H1 (cell line): ENCODE data around the gene RIIAD1. TPM values are rescaled to one million over a fixed set of nuclear protein-coding genes. Genes with fewer than 3 reads are reported as not detected.

ENCODE experiments used
- CTCF ChIA-PET: fragments of 300-600 bp; sonication (Branson Sonifier 250); formaldehyde crosslinking; loops from one replicate; lab custom pipeline; 2021; ENCODE audit not compliant: partially characterized antibody; lab: Charles Lee
- POLR2A ChIA-PET: fragments of 300-600 bp; sonication (Branson Sonifier 250); formaldehyde crosslinking; loops from one replicate; lab custom pipeline; 2021; ENCODE audit warnings: inconsistent platforms; ENCODE audit not compliant: partially characterized antibody; lab: Charles Lee
- DNase-seq, 2 experiments: peaks; one replicate each; pipeline versions ENCODE4 v3.0.0 to v3.0.0-alpha.2; 2010 to 2022; ENCODE audit warnings: low spot score in 2 of 2, low read depth in 1 of 2, mixed read lengths in 1 of 2
- FAIRE-seq: peaks from 2 replicates; lab custom pipeline; 2011; peaks lifted over from hg19 to GRCh38; lab: Jason Lieb, UNC
- H2AFZ ChIP-seq: 2 replicates; pipeline ENCODE4 v1.8.1; 2012; ENCODE audit warnings: low read length, inconsistent platforms
- H2AK5ac ChIP-seq: 2 replicates; pipeline ENCODE4 v1.6.1; 2013; ENCODE audit warnings: low read depth, low read length
- H2BK120ac ChIP-seq: replicated peaks from 2 replicates; pipeline ENCODE3; 2013; ENCODE audit warnings: low read depth, low read length, inconsistent platforms
- H2BK12ac ChIP-seq: 2 replicates; pipeline ENCODE4 v1.6.1; 2013; ENCODE audit warnings: low read depth, low read length
- H2BK15ac ChIP-seq: 2 replicates; pipeline ENCODE4 v1.6.1; 2013; ENCODE audit warnings: low read length
- H2BK20ac ChIP-seq: 2 replicates; pipeline ENCODE4 v1.6.1; 2013; ENCODE audit warnings: low read length
- H2BK5ac ChIP-seq: 2 replicates; pipeline ENCODE4 v1.6.1; 2013; ENCODE audit warnings: low read depth, low read length
- H3K14ac ChIP-seq: 2 replicates; pipeline ENCODE4 v1.6.1; 2013; ENCODE audit warnings: inconsistent platforms; ENCODE audit not compliant: insufficient read length
- H3K18ac ChIP-seq: 2 replicates; pipeline ENCODE4 v1.6.1; 2013; ENCODE audit warnings: low read length; ENCODE audit errors: extremely low read depth
- H3K23ac ChIP-seq: 2 replicates; pipeline ENCODE4 v1.6.1; 2013; ENCODE audit warnings: inconsistent platforms; ENCODE audit not compliant: insufficient read length
- H3K23me2 ChIP-seq: 2 replicates; pipeline ENCODE4 v1.6.1; 2013; ENCODE audit warnings: low read depth, low read length
- H3K27ac ChIP-seq: 2 replicates; pipeline ENCODE4 v1.6.1; 2011; ENCODE audit warnings: low read depth, low read length, inconsistent platforms
- H3K27me3 ChIP-seq, 4 experiments: replicated peaks in 1 of 4; 1 replicate in 1 of 4; 2 replicates in 3 of 4; pipeline versions ENCODE4 v1.6.1 to v1.8.1; 2011 to 2013; ENCODE audit warnings: low read length in 3 of 4, mild to moderate bottlenecking in 3 of 4, inconsistent platforms in 2 of 4, mixed read lengths in 2 of 4, moderate library complexity in 1 of 4; ENCODE audit not compliant: control insufficient read depth in 3 of 4, insufficient read depth in 3 of 4; ENCODE audit errors: extremely low read depth in 1 of 4
- H3K36me3 ChIP-seq, 4 experiments: 2 replicates each; pipeline versions ENCODE4 v1.6.1 to v1.8.1; 2011 to 2013; ENCODE audit warnings: mild to moderate bottlenecking in 4 of 4, low read length in 3 of 4, moderate library complexity in 2 of 4, control low read depth in 1 of 4, inconsistent platforms in 1 of 4; ENCODE audit not compliant: insufficient read depth in 4 of 4, control insufficient read depth in 2 of 4
- H3K4ac ChIP-seq: replicated peaks from 2 replicates; pipeline ENCODE3; 2013; ENCODE audit warnings: low read length, low read depth, mixed read lengths, inconsistent platforms; ENCODE audit not compliant: insufficient read length
- H3K4me1 ChIP-seq, 4 experiments: replicated peaks in 1 of 4; 1 replicate in 1 of 4; 2 replicates in 3 of 4; pipeline versions ENCODE4 v1.6.1 to v1.8.1; 2011 to 2013; ENCODE audit warnings: low read length in 3 of 4, inconsistent platforms in 2 of 4, mixed read lengths in 1 of 4; ENCODE audit not compliant: insufficient read depth in 4 of 4, control insufficient read depth in 3 of 4
- H3K4me2 ChIP-seq, 2 experiments: 2 replicates each; pipeline versions ENCODE4 v1.6.1 to v1.8.1; 2011 to 2013; ENCODE audit warnings: low read depth in 2 of 2, low read length in 2 of 2, control low read depth in 1 of 2, inconsistent platforms in 1 of 2, mild to moderate bottlenecking in 1 of 2; ENCODE audit not compliant: insufficient read depth in 1 of 2
- H3K4me3 ChIP-seq, 4 experiments: fragments of 200-600, 300-600 bp in 1 of 4; sonication (generic), shearing (Covaris generic), sonication (Bioruptor Twin) in 1 of 4; 2 replicates each; pipeline versions ENCODE4 v1.5.1 to v1.8.1; 2011 to 2016; ENCODE audit warnings: low read length in 4 of 4, low read depth in 3 of 4, control low read depth in 2 of 4, inconsistent platforms in 2 of 4, mild to moderate bottlenecking in 2 of 4, mixed read lengths in 1 of 4, moderate library complexity in 1 of 4; ENCODE audit not compliant: insufficient read depth in 2 of 4; ENCODE audit errors: extremely low read depth in 1 of 4
- H3K56ac ChIP-seq: replicated peaks from 2 replicates; pipeline ENCODE3; 2013; ENCODE audit warnings: low read depth, mild to moderate bottlenecking, mixed read lengths, low read length, inconsistent platforms; ENCODE audit not compliant: insufficient read length
- H3K79me1 ChIP-seq: 2 replicates; pipeline ENCODE4 v1.6.1; 2013; ENCODE audit warnings: low read depth, low read length, control low read depth
- H3K79me2 ChIP-seq, 2 experiments: 2 replicates each; pipeline versions ENCODE4 v1.6.1 to v1.8.1; 2012 to 2013; ENCODE audit warnings: low read length in 2 of 2, mild to moderate bottlenecking in 2 of 2, inconsistent platforms in 1 of 2; ENCODE audit not compliant: insufficient read depth in 2 of 2, control insufficient read depth in 1 of 2
- H3K9ac ChIP-seq, 4 experiments: replicated peaks in 1 of 4; 1 replicate in 1 of 4; 2 replicates in 3 of 4; pipeline versions ENCODE4 v1.6.1 to v1.8.1; 2011 to 2013; ENCODE audit warnings: low read depth in 3 of 4, low read length in 3 of 4, control low read depth in 2 of 4, mild to moderate bottlenecking in 2 of 4, moderate library complexity in 2 of 4, inconsistent platforms in 1 of 4; ENCODE audit errors: extremely low read depth in 1 of 4
- H3K9me3 ChIP-seq, 2 experiments: 2 replicates each; pipeline versions ENCODE4 v1.6.1 to v1.8.1; 2012 to 2013; ENCODE audit warnings: mild to moderate bottlenecking in 2 of 2, moderate library complexity in 2 of 2, control low read depth in 1 of 2, inconsistent platforms in 1 of 2, low read depth in 1 of 2, low read length in 1 of 2, mixed read lengths in 1 of 2; ENCODE audit not compliant: insufficient read depth in 2 of 2
- H4K20me1 ChIP-seq, 2 experiments: replicated peaks in 1 of 2; 2 replicates each; pipeline versions ENCODE3 to v1.8.1; 2011 to 2013; ENCODE audit warnings: inconsistent platforms in 2 of 2, low read length in 2 of 2, mild to moderate bottlenecking in 1 of 2; ENCODE audit not compliant: insufficient read depth in 2 of 2, control insufficient read depth in 1 of 2
- H4K5ac ChIP-seq: 2 replicates; pipeline ENCODE4 v1.6.1; 2013; ENCODE audit warnings: low read length, low read depth, mixed read lengths, inconsistent platforms; ENCODE audit not compliant: insufficient read length
- H4K8ac ChIP-seq: 2 replicates; pipeline ENCODE4 v1.8.0; 2013; ENCODE audit warnings: mild to moderate bottlenecking, moderate library complexity, low read length, inconsistent platforms; ENCODE audit not compliant: insufficient read depth; ENCODE audit errors: extremely low read depth
- H4K91ac ChIP-seq: replicated peaks from 2 replicates; pipeline ENCODE3; 2013; ENCODE audit warnings: low read length, mixed read lengths, inconsistent platforms; ENCODE audit not compliant: insufficient read length
- CHD1 ChIP-seq: IDR thresholded peaks from 2 replicates; pipeline ENCODE4 v1.6.1; 2012; ENCODE audit warnings: low read depth, low read length, improper control_type of control experiment
- GABPA ChIP-seq: IDR thresholded peaks from 2 replicates; pipeline ENCODE4 v1.6.1; 2011; ENCODE audit warnings: mild to moderate bottlenecking, low read length, moderate library complexity, borderline replicate concordance; ENCODE audit not compliant: insufficient read depth
- HDAC2 ChIP-seq, 2 experiments: fragments of 300-600 bp in 1 of 2; sonication (generic) in 1 of 2; IDR thresholded peaks; 2 replicates each; pipeline ENCODE4 v1.6.1; 2011 to 2012; ENCODE audit warnings: low read depth in 2 of 2, low read length in 2 of 2, mild to moderate bottlenecking in 2 of 2, moderate library complexity in 2 of 2, borderline replicate concordance in 1 of 2, inconsistent platforms in 1 of 2
- KDM1A ChIP-seq: fragments of 200-600, 300-600 bp; sonication (generic); IDR thresholded peaks from 2 replicates; pipeline ENCODE4 v1.7.1; 2016; ENCODE audit warnings: mild to moderate bottlenecking, low read length, borderline replicate concordance
- KDM4A ChIP-seq: IDR thresholded peaks from one replicate; pipeline ENCODE4 v1.7.1; 2012; ENCODE audit warnings: low read depth, mild to moderate bottlenecking, moderate library complexity, low read length, inconsistent platforms; ENCODE audit not compliant: severe bottlenecking
- MAFK ChIP-seq: IDR thresholded peaks from 2 replicates; pipeline ENCODE4 v1.6.1; 2012; ENCODE audit warnings: low read depth, mild to moderate bottlenecking, improper control_type of control experiment, low read length
- PHF8 ChIP-seq: fragments of 200-600 bp; sonication (generic); conservative IDR thresholded peaks from 2 replicates; pipeline ENCODE4 v1.7.1; 2012; ENCODE audit warnings: low read depth, mild to moderate bottlenecking, inconsistent platforms, low read length, moderate library complexity
- SUZ12 ChIP-seq: fragments of 200-600 bp; sonication (generic); IDR thresholded peaks from 2 replicates; pipeline ENCODE4 v1.6.1; 2012; ENCODE audit warnings: mild to moderate bottlenecking, inconsistent platforms, low read length, moderate library complexity, mixed read lengths
- TBP ChIP-seq: IDR thresholded peaks from 2 replicates; pipeline ENCODE4 v1.6.1; 2011; ENCODE audit warnings: low read depth, low read length, improper control_type of control experiment
- YY1 ChIP-seq: IDR thresholded peaks from 2 replicates; pipeline ENCODE4 v1.6.1; 2011; ENCODE audit warnings: low read depth, mild to moderate bottlenecking, low read length
- WGBS, 2 experiments: shearing (Covaris generic) in 1 of 2; methylation state at CpG; one replicate each; pipeline versions ENCODE4 v1.1.6 to v1.1.7; 2013 to 2015; ENCODE audit warnings: low lambda C conversion rate in 2 of 2, mixed read lengths in 2 of 2, inconsistent platforms in 1 of 2, low coverage in 1 of 2, missing lambda C conversion rate in 1 of 2; ENCODE audit not compliant: insufficient replicate concordance in 2 of 2, insufficient coverage in 1 of 2, insufficient read length in 1 of 2; ENCODE audit errors: extremely low coverage in 1 of 2, missing lambda C conversion rate in 1 of 2; 5-methylcytosine and 5-hydroxymethylcytosine counted together
- polyA plus RNA-seq, 7 experiments: library from polyadenylated mRNA; depleted of rRNA in 3 of 7; stranded (reverse) in 5 of 7; unstranded in 2 of 7; fragments of >200 nt in 5 of 7; fragments of 200-250 nt in 2 of 7; gene quantifications; 1 replicate in 5 of 7; 2 replicates in 1 of 7; 4 replicates in 1 of 7; pipeline versions ENCODE4 v1.2.1 to v1.2.3, GENCODE V29; 2011 to 2013; ENCODE audit warnings: missing spikeins in 2 of 7, mixed read lengths in 2 of 7
- total RNA-seq: library from RNA; stranded (reverse); fragmentation: NEBNext Ultra II Directional; extraction: Animal tissue kit (Norgen Biotek cat#: 25700); gene quantifications from 2 replicates; pipeline ENCODE4 v1.2.1, GENCODE V29; 2021

The RIIAD1 gene
- total and polyA plus RNA-seq, 2 of the 8 experiments (the other 6 are each of a cell fraction or from before 2014, with no cell fraction given), result not detected

- no peaks in the 10 kb centered on the region for H4K20me1 ChIP-seq
- H2BK20ac ChIP-seq, result no peak overlapping the region
- no peaks in the 10 kb centered on the region for H3K9me3 ChIP-seq
- no peak overlapping the region for H2BK12ac ChIP-seq
- no peak overlapping the region for H3K9ac ChIP-seq
- 88% methylated on average over 7 of the region's 7 CpGs; no CpG with 5 or more reads in 1 of the 2 experiments for WGBS, 2 experiments
- H3K4me3 ChIP-seq, result no peak overlapping the region
- no peak overlapping the region for H4K91ac ChIP-seq
- H4K5ac ChIP-seq, result no peak overlapping the region
- ChIA-PET CTCF (interaction anchor here (0.5 to 1.2 kb wide), 4 partner anchors 17 to 61 kb away, joined by 3 to 4 read pairs (median 3); no protein-coding TSS in a partner anchor), POLR2A (no interaction called here)
- no peak overlapping the region for H3K23ac ChIP-seq
- H3K4ac ChIP-seq, result no peak overlapping the region
- H3K79me2 ChIP-seq, result no peaks in the 10 kb centered on the region
- H2BK5ac ChIP-seq, result no peak overlapping the region
- H2BK120ac ChIP-seq, result no peak overlapping the region
- no peak overlapping the region for H2AFZ ChIP-seq
- H3K56ac ChIP-seq, result no peak overlapping the region
- peaks cover 0 to 1% (median 0%) of the 10 kb centered on the region in 4 experiments; a peak in 1 of 7 replicates for H3K27me3 ChIP-seq
- no peak for FAIRE-seq
- no peak overlapping the region for H2BK15ac ChIP-seq
- no peaks in the 10 kb centered on the region for H3K4me1 ChIP-seq
- no peak overlapping the region for H3K27ac ChIP-seq
- DNase-seq, result no peak
- H3K18ac ChIP-seq, result no peak overlapping the region
- no peaks in the 10 kb centered on the region for H3K79me1 ChIP-seq
- no peak overlapping the region for H4K8ac ChIP-seq
- no peaks in the 10 kb centered on the region for H3K23me2 ChIP-seq
- H3K36me3 ChIP-seq, result peaks cover 0 to 41% (median 13%) of the 10 kb centered on the region in 4 experiments; a peak in 6 of 8 replicates
- no peak overlapping the region for H2AK5ac ChIP-seq
- no peak overlapping the region for H3K4me2 ChIP-seq
- no peak overlapping the region for H3K14ac ChIP-seq
- TF ChIP-seq HDAC2 (IDR thresholded peaks at IDR 0.05; ENCODE audit: borderline replicate concordance in 1 of 2, low read depth in 2 of 2, low read length in 2 of 2), result no peak
- no peak for TF ChIP-seq TBP
- no peak for TF ChIP-seq KDM4A
- no peak for TF ChIP-seq YY1
- TF ChIP-seq SUZ12, result no peak
- TF ChIP-seq CHD1, result no peak
- no peak for TF ChIP-seq KDM1A
- no peak for TF ChIP-seq PHF8
- no peak for TF ChIP-seq GABPA
- no peak for TF ChIP-seq MAFK
Observed at GRCh38 chr1:151775894-151776664, 54.8 kb downstream of the RIIAD1 start.
